H1 (cell line): ENCODE measurements around the gene OR5F1. TPM values are rescaled to one million over a fixed set of nuclear protein-coding genes. Genes with fewer than 3 reads are reported as not detected.

Experiments
- CTCF ChIA-PET: fragments of 300-600 bp; sonication (Branson Sonifier 250); formaldehyde crosslinking; loops from one replicate; lab custom pipeline; 2021; ENCODE audit not compliant: partially characterized antibody; lab: Charles Lee
- POLR2A ChIA-PET: fragments of 300-600 bp; sonication (Branson Sonifier 250); formaldehyde crosslinking; loops from one replicate; lab custom pipeline; 2021; ENCODE audit warnings: inconsistent platforms; ENCODE audit not compliant: partially characterized antibody; lab: Charles Lee
- DNase-seq, 2 experiments: peaks; one replicate each; pipeline versions ENCODE4 v3.0.0 to v3.0.0-alpha.2; 2010 to 2022; ENCODE audit warnings: low spot score in 2 of 2, low read depth in 1 of 2, mixed read lengths in 1 of 2
- FAIRE-seq: peaks from 2 replicates; lab custom pipeline; 2011; peaks lifted over from hg19 to GRCh38; lab: Jason Lieb, UNC
- H2AFZ ChIP-seq: 2 replicates; pipeline ENCODE4 v1.8.1; 2012; ENCODE audit warnings: low read length, inconsistent platforms
- H2AK5ac ChIP-seq: 2 replicates; pipeline ENCODE4 v1.6.1; 2013; ENCODE audit warnings: low read depth, low read length
- H2BK120ac ChIP-seq: replicated peaks from 2 replicates; pipeline ENCODE3; 2013; ENCODE audit warnings: low read depth, low read length, inconsistent platforms
- H2BK12ac ChIP-seq: 2 replicates; pipeline ENCODE4 v1.6.1; 2013; ENCODE audit warnings: low read depth, low read length
- H2BK15ac ChIP-seq: 2 replicates; pipeline ENCODE4 v1.6.1; 2013; ENCODE audit warnings: low read length
- H2BK20ac ChIP-seq: 2 replicates; pipeline ENCODE4 v1.6.1; 2013; ENCODE audit warnings: low read length
- H2BK5ac ChIP-seq: 2 replicates; pipeline ENCODE4 v1.6.1; 2013; ENCODE audit warnings: low read depth, low read length
- H3K14ac ChIP-seq: 2 replicates; pipeline ENCODE4 v1.6.1; 2013; ENCODE audit warnings: inconsistent platforms; ENCODE audit not compliant: insufficient read length
- H3K18ac ChIP-seq: 2 replicates; pipeline ENCODE4 v1.6.1; 2013; ENCODE audit warnings: low read length; ENCODE audit errors: extremely low read depth
- H3K23ac ChIP-seq: 2 replicates; pipeline ENCODE4 v1.6.1; 2013; ENCODE audit warnings: inconsistent platforms; ENCODE audit not compliant: insufficient read length
- H3K23me2 ChIP-seq: 2 replicates; pipeline ENCODE4 v1.6.1; 2013; ENCODE audit warnings: low read depth, low read length
- H3K27ac ChIP-seq: 2 replicates; pipeline ENCODE4 v1.6.1; 2011; ENCODE audit warnings: low read depth, low read length, inconsistent platforms
- H3K27me3 ChIP-seq, 4 experiments: replicated peaks in 1 of 4; 1 replicate in 1 of 4; 2 replicates in 3 of 4; pipeline versions ENCODE4 v1.6.1 to v1.8.1; 2011 to 2013; ENCODE audit warnings: low read length in 3 of 4, mild to moderate bottlenecking in 3 of 4, inconsistent platforms in 2 of 4, mixed read lengths in 2 of 4, moderate library complexity in 1 of 4; ENCODE audit not compliant: control insufficient read depth in 3 of 4, insufficient read depth in 3 of 4; ENCODE audit errors: extremely low read depth in 1 of 4
- H3K36me3 ChIP-seq, 4 experiments: 2 replicates each; pipeline versions ENCODE4 v1.6.1 to v1.8.1; 2011 to 2013; ENCODE audit warnings: mild to moderate bottlenecking in 4 of 4, low read length in 3 of 4, moderate library complexity in 2 of 4, control low read depth in 1 of 4, inconsistent platforms in 1 of 4; ENCODE audit not compliant: insufficient read depth in 4 of 4, control insufficient read depth in 2 of 4
- H3K4ac ChIP-seq: replicated peaks from 2 replicates; pipeline ENCODE3; 2013; ENCODE audit warnings: low read length, low read depth, mixed read lengths, inconsistent platforms; ENCODE audit not compliant: insufficient read length
- H3K4me1 ChIP-seq, 4 experiments: replicated peaks in 1 of 4; 1 replicate in 1 of 4; 2 replicates in 3 of 4; pipeline versions ENCODE4 v1.6.1 to v1.8.1; 2011 to 2013; ENCODE audit warnings: low read length in 3 of 4, inconsistent platforms in 2 of 4, mixed read lengths in 1 of 4; ENCODE audit not compliant: insufficient read depth in 4 of 4, control insufficient read depth in 3 of 4
- H3K4me2 ChIP-seq, 2 experiments: 2 replicates each; pipeline versions ENCODE4 v1.6.1 to v1.8.1; 2011 to 2013; ENCODE audit warnings: low read depth in 2 of 2, low read length in 2 of 2, control low read depth in 1 of 2, inconsistent platforms in 1 of 2, mild to moderate bottlenecking in 1 of 2; ENCODE audit not compliant: insufficient read depth in 1 of 2
- H3K4me3 ChIP-seq, 4 experiments: fragments of 200-600, 300-600 bp in 1 of 4; sonication (generic), shearing (Covaris generic), sonication (Bioruptor Twin) in 1 of 4; 2 replicates each; pipeline versions ENCODE4 v1.5.1 to v1.8.1; 2011 to 2016; ENCODE audit warnings: low read length in 4 of 4, low read depth in 3 of 4, control low read depth in 2 of 4, inconsistent platforms in 2 of 4, mild to moderate bottlenecking in 2 of 4, mixed read lengths in 1 of 4, moderate library complexity in 1 of 4; ENCODE audit not compliant: insufficient read depth in 2 of 4; ENCODE audit errors: extremely low read depth in 1 of 4
- H3K56ac ChIP-seq: replicated peaks from 2 replicates; pipeline ENCODE3; 2013; ENCODE audit warnings: low read depth, mild to moderate bottlenecking, mixed read lengths, low read length, inconsistent platforms; ENCODE audit not compliant: insufficient read length
- H3K79me1 ChIP-seq: 2 replicates; pipeline ENCODE4 v1.6.1; 2013; ENCODE audit warnings: low read depth, low read length, control low read depth
- H3K79me2 ChIP-seq, 2 experiments: 2 replicates each; pipeline versions ENCODE4 v1.6.1 to v1.8.1; 2012 to 2013; ENCODE audit warnings: low read length in 2 of 2, mild to moderate bottlenecking in 2 of 2, inconsistent platforms in 1 of 2; ENCODE audit not compliant: insufficient read depth in 2 of 2, control insufficient read depth in 1 of 2
- H3K9ac ChIP-seq, 4 experiments: replicated peaks in 1 of 4; 1 replicate in 1 of 4; 2 replicates in 3 of 4; pipeline versions ENCODE4 v1.6.1 to v1.8.1; 2011 to 2013; ENCODE audit warnings: low read depth in 3 of 4, low read length in 3 of 4, control low read depth in 2 of 4, mild to moderate bottlenecking in 2 of 4, moderate library complexity in 2 of 4, inconsistent platforms in 1 of 4; ENCODE audit errors: extremely low read depth in 1 of 4
- H3K9me3 ChIP-seq, 2 experiments: 2 replicates each; pipeline versions ENCODE4 v1.6.1 to v1.8.1; 2012 to 2013; ENCODE audit warnings: mild to moderate bottlenecking in 2 of 2, moderate library complexity in 2 of 2, control low read depth in 1 of 2, inconsistent platforms in 1 of 2, low read depth in 1 of 2, low read length in 1 of 2, mixed read lengths in 1 of 2; ENCODE audit not compliant: insufficient read depth in 2 of 2
- H4K20me1 ChIP-seq, 2 experiments: replicated peaks in 1 of 2; 2 replicates each; pipeline versions ENCODE3 to v1.8.1; 2011 to 2013; ENCODE audit warnings: inconsistent platforms in 2 of 2, low read length in 2 of 2, mild to moderate bottlenecking in 1 of 2; ENCODE audit not compliant: insufficient read depth in 2 of 2, control insufficient read depth in 1 of 2
- H4K5ac ChIP-seq: 2 replicates; pipeline ENCODE4 v1.6.1; 2013; ENCODE audit warnings: low read length, low read depth, mixed read lengths, inconsistent platforms; ENCODE audit not compliant: insufficient read length
- H4K8ac ChIP-seq: 2 replicates; pipeline ENCODE4 v1.8.0; 2013; ENCODE audit warnings: mild to moderate bottlenecking, moderate library complexity, low read length, inconsistent platforms; ENCODE audit not compliant: insufficient read depth; ENCODE audit errors: extremely low read depth
- H4K91ac ChIP-seq: replicated peaks from 2 replicates; pipeline ENCODE3; 2013; ENCODE audit warnings: low read length, mixed read lengths, inconsistent platforms; ENCODE audit not compliant: insufficient read length
- BRCA1 ChIP-seq: IDR thresholded peaks from 2 replicates; pipeline ENCODE4 v1.6.1; 2012; ENCODE audit warnings: low read depth, low read length, improper control_type of control experiment
- CEBPB ChIP-seq: IDR thresholded peaks from 2 replicates; pipeline ENCODE4 v1.6.1; 2012; ENCODE audit warnings: low read depth, low read length
- CTBP2 ChIP-seq: IDR thresholded peaks from 2 replicates; pipeline ENCODE4 v1.7.0; 2011; ENCODE audit warnings: borderline replicate concordance, mild to moderate bottlenecking, moderate library complexity, mixed read lengths, low read length; ENCODE audit not compliant: insufficient read depth, insufficient read length
- EP300 ChIP-seq, 2 experiments: IDR thresholded peaks; 1 replicate in 1 of 2; 2 replicates in 1 of 2; pipeline ENCODE4 v1.6.1; 2011 to 2012; ENCODE audit warnings: low read depth in 2 of 2, low read length in 2 of 2, mild to moderate bottlenecking in 2 of 2, borderline replicate concordance in 1 of 2, inconsistent platforms in 1 of 2, moderate library complexity in 1 of 2
- EZH2 ChIP-seq: fragments of 200-600 bp; sonication (generic); IDR thresholded peaks from 2 replicates; pipeline ENCODE4 v1.7.1; 2012; ENCODE audit warnings: low read depth, mild to moderate bottlenecking, moderate library complexity, low read length, inconsistent platforms; ENCODE audit not compliant: severe bottlenecking
- GABPA ChIP-seq: IDR thresholded peaks from 2 replicates; pipeline ENCODE4 v1.6.1; 2011; ENCODE audit warnings: mild to moderate bottlenecking, low read length, moderate library complexity, borderline replicate concordance; ENCODE audit not compliant: insufficient read depth
- NRF1 ChIP-seq: IDR thresholded peaks from 2 replicates; pipeline ENCODE4 v1.6.1; 2011; ENCODE audit warnings: mild to moderate bottlenecking, low read depth, low read length, improper control_type of control experiment
- RAD21 ChIP-seq, 2 experiments: IDR thresholded peaks in 1 of 2; conservative IDR thresholded peaks in 1 of 2; 2 replicates each; pipeline ENCODE4 v1.6.1; 2011; ENCODE audit warnings: low read depth in 2 of 2, low read length in 2 of 2, improper control_type of control experiment in 1 of 2, inconsistent platforms in 1 of 2, mild to moderate bottlenecking in 1 of 2, moderate library complexity in 1 of 2
- SAP30 ChIP-seq: fragments of 300-600 bp; sonication (generic); IDR thresholded peaks from 2 replicates; pipeline ENCODE4 v1.7.1; 2012; ENCODE audit warnings: low read length, moderate library complexity, mild to moderate bottlenecking, inconsistent platforms; ENCODE audit not compliant: insufficient read depth, insufficient replicate concordance
- SP1 ChIP-seq: IDR thresholded peaks from 2 replicates; pipeline ENCODE4 v1.6.1; 2011; ENCODE audit warnings: low read depth, low read length
- SP2 ChIP-seq: IDR thresholded peaks from 2 replicates; pipeline ENCODE4 v1.6.1; 2012; ENCODE audit warnings: mild to moderate bottlenecking, low read length, inconsistent platforms
- SRF ChIP-seq: IDR thresholded peaks from 2 replicates; pipeline ENCODE4 v1.6.1; 2011; ENCODE audit warnings: mild to moderate bottlenecking, low read depth, low read length, moderate library complexity
- TAF1 ChIP-seq: IDR thresholded peaks from 2 replicates; pipeline ENCODE4 v1.6.1; 2011; ENCODE audit warnings: mild to moderate bottlenecking, low read depth, low read length
- TAF7 ChIP-seq: optimal IDR thresholded peaks from 2 replicates; pipeline ENCODE3; 2011; ENCODE audit warnings: low read depth, mild to moderate bottlenecking, inconsistent platforms, low read length, moderate library complexity, borderline replicate concordance
- WGBS, 2 experiments: shearing (Covaris generic) in 1 of 2; methylation state at CpG; one replicate each; pipeline versions ENCODE4 v1.1.6 to v1.1.7; 2013 to 2015; ENCODE audit warnings: low lambda C conversion rate in 2 of 2, mixed read lengths in 2 of 2, inconsistent platforms in 1 of 2, low coverage in 1 of 2, missing lambda C conversion rate in 1 of 2; ENCODE audit not compliant: insufficient replicate concordance in 2 of 2, insufficient coverage in 1 of 2, insufficient read length in 1 of 2; ENCODE audit errors: extremely low coverage in 1 of 2, missing lambda C conversion rate in 1 of 2; 5-methylcytosine and 5-hydroxymethylcytosine counted together
- polyA plus RNA-seq, 7 experiments: library from polyadenylated mRNA; depleted of rRNA in 3 of 7; stranded (reverse) in 5 of 7; unstranded in 2 of 7; fragments of >200 nt in 5 of 7; fragments of 200-250 nt in 2 of 7; gene quantifications; 1 replicate in 5 of 7; 2 replicates in 1 of 7; 4 replicates in 1 of 7; pipeline versions ENCODE4 v1.2.1 to v1.2.3, GENCODE V29; 2011 to 2013; ENCODE audit warnings: missing spikeins in 2 of 7, mixed read lengths in 2 of 7
- total RNA-seq: library from RNA; stranded (reverse); fragmentation: NEBNext Ultra II Directional; extraction: Animal tissue kit (Norgen Biotek cat#: 25700); gene quantifications from 2 replicates; pipeline ENCODE4 v1.2.1, GENCODE V29; 2021

The OR5F1 gene
- total and polyA plus RNA-seq, 2 of the 8 experiments (the other 6 are each of a cell fraction or from before 2014, with no cell fraction given), result not detected

- no peak overlapping the region for H4K5ac ChIP-seq
- no peak overlapping the region for H2AK5ac ChIP-seq
- DNase-seq (no peak), FAIRE-seq (no peak)
- H3K4me1 ChIP-seq, result peaks cover 0 to 3% (median 0%) of the 10 kb centered on the region in 4 experiments; a peak in 1 of 7 replicates
- H4K8ac ChIP-seq, result no peak overlapping the region
- no peak overlapping the region for H3K4me3 ChIP-seq
- no peak overlapping the region for H2BK12ac ChIP-seq
- H3K56ac ChIP-seq, result no peak overlapping the region
- H2AFZ ChIP-seq, result 0 out of 2 replicates have a peak overlapping the region, but pooled peaks have one; percentile 77
- H3K4ac ChIP-seq, result no peak overlapping the region
- H3K9ac ChIP-seq, result no peak overlapping the region
- no peaks in the 10 kb centered on the region for H3K79me1 ChIP-seq
- no peak overlapping the region for H4K91ac ChIP-seq
- CTCF ChIA-PET, result interaction anchor here (1.3 to 1.4 kb wide), 2 partner anchors 10 to 140 kb away, joined by 3 to 5 read pairs; no protein-coding TSS in a partner anchor
- no peak overlapping the region for H3K23ac ChIP-seq
- H3K18ac ChIP-seq, result no peak overlapping the region
- no peak overlapping the region for H3K14ac ChIP-seq
- H3K36me3 ChIP-seq, result no peaks in the 10 kb centered on the region
- no peaks in the 10 kb centered on the region for H3K27me3 ChIP-seq
- no peak overlapping the region for H2BK5ac ChIP-seq
- no peak overlapping the region for H2BK20ac ChIP-seq
- H3K79me2 ChIP-seq, result no peaks in the 10 kb centered on the region
- 0 out of 4 replicates have a peak, but pooled peaks cover 0 to 3% of the 10 kb centered on the region in 2 experiments for H3K9me3 ChIP-seq
- no peak overlapping the region for H3K27ac ChIP-seq
- no peaks in the 10 kb centered on the region for H4K20me1 ChIP-seq
- WGBS, 2 experiments, result 81% methylated on average over 3 of the region's 4 CpGs; no CpG with 5 or more reads in 1 of the 2 experiments
- no peak overlapping the region for H2BK120ac ChIP-seq
- no peaks in the 10 kb centered on the region for H3K23me2 ChIP-seq
- no peak overlapping the region for H3K4me2 ChIP-seq
- no peak overlapping the region for H2BK15ac ChIP-seq
- POLR2A ChIA-PET, result no interaction called here
- TF ChIP-seq NRF1 (no peak), BRCA1 (no peak), CEBPB (no peak), TAF7 (no peak), SAP30 (no peak), CTBP2 (no peak), EZH2 (no peak), EP300 (IDR thresholded peaks at IDR 0.05; ENCODE audit: borderline replicate concordance in 1 of 2, low read depth in 2 of 2, low read length in 2 of 2) (no peak), RAD21 (IDR thresholded peaks at IDR 0.05 in 1 of 2, conservative IDR thresholded peaks at IDR 0.05 in 1 of 2; ENCODE audit: low read depth in 2 of 2, low read length in 2 of 2) (peak; percentile 56 to 65), SP1 (no peak), SP2 (no peak), SRF (no peak), GABPA (no peak), TAF1 (no peak)
These were observed 45.1 kb downstream of the OR5F1 start for GRCh38 chr11:55949330-55949729.
